ENCODE measurements around the gene FER.
"Not testable (repeated sequence)": the region's sequence is repeated elsewhere in the genome, so short reads cannot be mapped to it uniquely, and the experiment has no call there.

FER gene

GRCh38 chr5:109052216-109052615, 304.5 kb downstream of the FER start:
- not testable (repeated sequence) for DNase-seq

GRCh38 chr5:109053995-109054417, 306.3 kb downstream of the FER start:
- no peak for DNase-seq

GRCh38 chr5:109060378-109061025, 312.8 kb downstream of the FER start:
- DNase-seq: no peak

- DNase-seq: no peak
Measured at GRCh38 chr5:109062664-109063063, 315.0 kb downstream of the FER start.

- no peak for DNase-seq
Measured at GRCh38 chr5:109063223-109063622, 315.5 kb downstream of the FER start.

- DNase-seq: no peak
Measured at GRCh38 chr5:109076741-109077140, 329.0 kb downstream of the FER start.

- no peak for DNase-seq
Measured at GRCh38 chr5:109078448-109078847, 330.8 kb downstream of the FER start.

- DNase-seq: no peak
Measured at GRCh38 chr5:109080481-109080880, 332.8 kb downstream of the FER start.

- no peak for DNase-seq
Measured at GRCh38 chr5:109080896-109081295, 333.2 kb downstream of the FER start.

- DNase-seq: no peak
Measured at GRCh38 chr5:109083937-109084336, 336.2 kb downstream of the FER start.

- DNase-seq: no peak
Measured at GRCh38 chr5:109089191-109089590, 341.5 kb downstream of the FER start.

- DNase-seq: no peak
Measured at GRCh38 chr5:109099081-109099480, 351.4 kb downstream of the FER start.

GRCh38 chr5:109100971-109101370, 353.3 kb downstream of the FER start:
- DNase-seq: no peak

GRCh38 chr5:109102096-109102690, 354.5 kb downstream of the FER start:
- no peak for DNase-seq

- no peak for DNase-seq
Measured at GRCh38 chr5:109105631-109106267, 358.1 kb downstream of the FER start.

GRCh38 chr5:109111680-109112079, 364.0 kb downstream of the FER start:
- DNase-seq: no peak

- DNase-seq: no peak
Measured at GRCh38 chr5:109113608-109114007, 365.9 kb downstream of the FER start.

GRCh38 chr5:109121225-109121624, 373.5 kb downstream of the FER start:
- DNase-seq: no peak

GRCh38 chr5:109125755-109126429, 378.2 kb downstream of the FER start:
- DNase-seq: no peak

- DNase-seq: no peak
Measured at GRCh38 chr5:109126481-109126880, 378.8 kb downstream of the FER start.

- DNase-seq: no peak
Measured at GRCh38 chr5:109136906-109137305, 389.2 kb downstream of the FER start.

- DNase-seq: no peak
Measured at GRCh38 chr5:109141222-109142200, 393.8 kb downstream of the FER start.

GRCh38 chr5:109143031-109143430, 395.3 kb downstream of the FER start:
- DNase-seq: no peak

Data from femur (tissue), 1 donor.